H1 (cell line): ENCODE data around the gene STRN4. TPM values are rescaled to one million over a fixed set of nuclear protein-coding genes. Genes with fewer than 3 reads are reported as not detected.

Source experiments
- CTCF ChIA-PET: fragments of 300-600 bp; sonication (Branson Sonifier 250); formaldehyde crosslinking; loops from one replicate; lab custom pipeline; 2021; ENCODE audit not compliant: partially characterized antibody; lab: Charles Lee
- POLR2A ChIA-PET: fragments of 300-600 bp; sonication (Branson Sonifier 250); formaldehyde crosslinking; loops from one replicate; lab custom pipeline; 2021; ENCODE audit warnings: inconsistent platforms; ENCODE audit not compliant: partially characterized antibody; lab: Charles Lee
- DNase-seq, 2 experiments: peaks; one replicate each; pipeline versions ENCODE4 v3.0.0 to v3.0.0-alpha.2; 2010 to 2022; ENCODE audit warnings: low spot score in 2 of 2, low read depth in 1 of 2, mixed read lengths in 1 of 2
- FAIRE-seq: peaks from 2 replicates; lab custom pipeline; 2011; peaks lifted over from hg19 to GRCh38; lab: Jason Lieb, UNC
- H2AFZ ChIP-seq: 2 replicates; pipeline ENCODE4 v1.8.1; 2012; ENCODE audit warnings: low read length, inconsistent platforms
- H2AK5ac ChIP-seq: 2 replicates; pipeline ENCODE4 v1.6.1; 2013; ENCODE audit warnings: low read depth, low read length
- H2BK120ac ChIP-seq: replicated peaks from 2 replicates; pipeline ENCODE3; 2013; ENCODE audit warnings: low read depth, low read length, inconsistent platforms
- H2BK12ac ChIP-seq: 2 replicates; pipeline ENCODE4 v1.6.1; 2013; ENCODE audit warnings: low read depth, low read length
- H2BK15ac ChIP-seq: 2 replicates; pipeline ENCODE4 v1.6.1; 2013; ENCODE audit warnings: low read length
- H2BK20ac ChIP-seq: 2 replicates; pipeline ENCODE4 v1.6.1; 2013; ENCODE audit warnings: low read length
- H2BK5ac ChIP-seq: 2 replicates; pipeline ENCODE4 v1.6.1; 2013; ENCODE audit warnings: low read depth, low read length
- H3K14ac ChIP-seq: 2 replicates; pipeline ENCODE4 v1.6.1; 2013; ENCODE audit warnings: inconsistent platforms; ENCODE audit not compliant: insufficient read length
- H3K18ac ChIP-seq: 2 replicates; pipeline ENCODE4 v1.6.1; 2013; ENCODE audit warnings: low read length; ENCODE audit errors: extremely low read depth
- H3K23ac ChIP-seq: 2 replicates; pipeline ENCODE4 v1.6.1; 2013; ENCODE audit warnings: inconsistent platforms; ENCODE audit not compliant: insufficient read length
- H3K23me2 ChIP-seq: 2 replicates; pipeline ENCODE4 v1.6.1; 2013; ENCODE audit warnings: low read depth, low read length
- H3K27ac ChIP-seq: 2 replicates; pipeline ENCODE4 v1.6.1; 2011; ENCODE audit warnings: low read depth, low read length, inconsistent platforms
- H3K27me3 ChIP-seq, 4 experiments: replicated peaks in 1 of 4; 1 replicate in 1 of 4; 2 replicates in 3 of 4; pipeline versions ENCODE4 v1.6.1 to v1.8.1; 2011 to 2013; ENCODE audit warnings: low read length in 3 of 4, mild to moderate bottlenecking in 3 of 4, inconsistent platforms in 2 of 4, mixed read lengths in 2 of 4, moderate library complexity in 1 of 4; ENCODE audit not compliant: control insufficient read depth in 3 of 4, insufficient read depth in 3 of 4; ENCODE audit errors: extremely low read depth in 1 of 4
- H3K36me3 ChIP-seq, 4 experiments: 2 replicates each; pipeline versions ENCODE4 v1.6.1 to v1.8.1; 2011 to 2013; ENCODE audit warnings: mild to moderate bottlenecking in 4 of 4, low read length in 3 of 4, moderate library complexity in 2 of 4, control low read depth in 1 of 4, inconsistent platforms in 1 of 4; ENCODE audit not compliant: insufficient read depth in 4 of 4, control insufficient read depth in 2 of 4
- H3K4ac ChIP-seq: replicated peaks from 2 replicates; pipeline ENCODE3; 2013; ENCODE audit warnings: low read length, low read depth, mixed read lengths, inconsistent platforms; ENCODE audit not compliant: insufficient read length
- H3K4me1 ChIP-seq, 4 experiments: replicated peaks in 1 of 4; 1 replicate in 1 of 4; 2 replicates in 3 of 4; pipeline versions ENCODE4 v1.6.1 to v1.8.1; 2011 to 2013; ENCODE audit warnings: low read length in 3 of 4, inconsistent platforms in 2 of 4, mixed read lengths in 1 of 4; ENCODE audit not compliant: insufficient read depth in 4 of 4, control insufficient read depth in 3 of 4
- H3K4me2 ChIP-seq, 2 experiments: 2 replicates each; pipeline versions ENCODE4 v1.6.1 to v1.8.1; 2011 to 2013; ENCODE audit warnings: low read depth in 2 of 2, low read length in 2 of 2, control low read depth in 1 of 2, inconsistent platforms in 1 of 2, mild to moderate bottlenecking in 1 of 2; ENCODE audit not compliant: insufficient read depth in 1 of 2
- H3K4me3 ChIP-seq, 4 experiments: fragments of 200-600, 300-600 bp in 1 of 4; sonication (generic), shearing (Covaris generic), sonication (Bioruptor Twin) in 1 of 4; 2 replicates each; pipeline versions ENCODE4 v1.5.1 to v1.8.1; 2011 to 2016; ENCODE audit warnings: low read length in 4 of 4, low read depth in 3 of 4, control low read depth in 2 of 4, inconsistent platforms in 2 of 4, mild to moderate bottlenecking in 2 of 4, mixed read lengths in 1 of 4, moderate library complexity in 1 of 4; ENCODE audit not compliant: insufficient read depth in 2 of 4; ENCODE audit errors: extremely low read depth in 1 of 4
- H3K56ac ChIP-seq: replicated peaks from 2 replicates; pipeline ENCODE3; 2013; ENCODE audit warnings: low read depth, mild to moderate bottlenecking, mixed read lengths, low read length, inconsistent platforms; ENCODE audit not compliant: insufficient read length
- H3K79me1 ChIP-seq: 2 replicates; pipeline ENCODE4 v1.6.1; 2013; ENCODE audit warnings: low read depth, low read length, control low read depth
- H3K79me2 ChIP-seq, 2 experiments: 2 replicates each; pipeline versions ENCODE4 v1.6.1 to v1.8.1; 2012 to 2013; ENCODE audit warnings: low read length in 2 of 2, mild to moderate bottlenecking in 2 of 2, inconsistent platforms in 1 of 2; ENCODE audit not compliant: insufficient read depth in 2 of 2, control insufficient read depth in 1 of 2
- H3K9ac ChIP-seq, 4 experiments: replicated peaks in 1 of 4; 1 replicate in 1 of 4; 2 replicates in 3 of 4; pipeline versions ENCODE4 v1.6.1 to v1.8.1; 2011 to 2013; ENCODE audit warnings: low read depth in 3 of 4, low read length in 3 of 4, control low read depth in 2 of 4, mild to moderate bottlenecking in 2 of 4, moderate library complexity in 2 of 4, inconsistent platforms in 1 of 4; ENCODE audit errors: extremely low read depth in 1 of 4
- H3K9me3 ChIP-seq, 2 experiments: 2 replicates each; pipeline versions ENCODE4 v1.6.1 to v1.8.1; 2012 to 2013; ENCODE audit warnings: mild to moderate bottlenecking in 2 of 2, moderate library complexity in 2 of 2, control low read depth in 1 of 2, inconsistent platforms in 1 of 2, low read depth in 1 of 2, low read length in 1 of 2, mixed read lengths in 1 of 2; ENCODE audit not compliant: insufficient read depth in 2 of 2
- H4K20me1 ChIP-seq, 2 experiments: replicated peaks in 1 of 2; 2 replicates each; pipeline versions ENCODE3 to v1.8.1; 2011 to 2013; ENCODE audit warnings: inconsistent platforms in 2 of 2, low read length in 2 of 2, mild to moderate bottlenecking in 1 of 2; ENCODE audit not compliant: insufficient read depth in 2 of 2, control insufficient read depth in 1 of 2
- H4K5ac ChIP-seq: 2 replicates; pipeline ENCODE4 v1.6.1; 2013; ENCODE audit warnings: low read length, low read depth, mixed read lengths, inconsistent platforms; ENCODE audit not compliant: insufficient read length
- H4K8ac ChIP-seq: 2 replicates; pipeline ENCODE4 v1.8.0; 2013; ENCODE audit warnings: mild to moderate bottlenecking, moderate library complexity, low read length, inconsistent platforms; ENCODE audit not compliant: insufficient read depth; ENCODE audit errors: extremely low read depth
- H4K91ac ChIP-seq: replicated peaks from 2 replicates; pipeline ENCODE3; 2013; ENCODE audit warnings: low read length, mixed read lengths, inconsistent platforms; ENCODE audit not compliant: insufficient read length
- EGR1 ChIP-seq: IDR thresholded peaks from 2 replicates; pipeline ENCODE4 v1.6.1; 2011; ENCODE audit warnings: low read depth, low read length, borderline replicate concordance
- FOSL1 ChIP-seq: IDR thresholded peaks from 2 replicates; pipeline ENCODE4 v1.6.1; 2011; ENCODE audit warnings: mild to moderate bottlenecking, low read depth, low read length, moderate library complexity; ENCODE audit not compliant: insufficient read depth
- SUZ12 ChIP-seq: fragments of 200-600 bp; sonication (generic); IDR thresholded peaks from 2 replicates; pipeline ENCODE4 v1.6.1; 2012; ENCODE audit warnings: mild to moderate bottlenecking, inconsistent platforms, low read length, moderate library complexity, mixed read lengths
- TAF7 ChIP-seq: optimal IDR thresholded peaks from 2 replicates; pipeline ENCODE3; 2011; ENCODE audit warnings: low read depth, mild to moderate bottlenecking, inconsistent platforms, low read length, moderate library complexity, borderline replicate concordance
- WGBS, 2 experiments: shearing (Covaris generic) in 1 of 2; methylation state at CpG; one replicate each; pipeline versions ENCODE4 v1.1.6 to v1.1.7; 2013 to 2015; ENCODE audit warnings: low lambda C conversion rate in 2 of 2, mixed read lengths in 2 of 2, inconsistent platforms in 1 of 2, low coverage in 1 of 2, missing lambda C conversion rate in 1 of 2; ENCODE audit not compliant: insufficient replicate concordance in 2 of 2, insufficient coverage in 1 of 2, insufficient read length in 1 of 2; ENCODE audit errors: extremely low coverage in 1 of 2, missing lambda C conversion rate in 1 of 2; 5-methylcytosine and 5-hydroxymethylcytosine counted together
- polyA plus RNA-seq, 7 experiments: library from polyadenylated mRNA; depleted of rRNA in 3 of 7; stranded (reverse) in 5 of 7; unstranded in 2 of 7; fragments of >200 nt in 5 of 7; fragments of 200-250 nt in 2 of 7; gene quantifications; 1 replicate in 5 of 7; 2 replicates in 1 of 7; 4 replicates in 1 of 7; pipeline versions ENCODE4 v1.2.1 to v1.2.3, GENCODE V29; 2011 to 2013; ENCODE audit warnings: missing spikeins in 2 of 7, mixed read lengths in 2 of 7
- total RNA-seq: library from RNA; stranded (reverse); fragmentation: NEBNext Ultra II Directional; extraction: Animal tissue kit (Norgen Biotek cat#: 25700); gene quantifications from 2 replicates; pipeline ENCODE4 v1.2.1, GENCODE V29; 2021

The STRN4 gene
- total and polyA plus RNA-seq, 2 of the 8 experiments (the other 6 are each of a cell fraction or from before 2014, with no cell fraction given) = 120 to 187 TPM

DNA sequence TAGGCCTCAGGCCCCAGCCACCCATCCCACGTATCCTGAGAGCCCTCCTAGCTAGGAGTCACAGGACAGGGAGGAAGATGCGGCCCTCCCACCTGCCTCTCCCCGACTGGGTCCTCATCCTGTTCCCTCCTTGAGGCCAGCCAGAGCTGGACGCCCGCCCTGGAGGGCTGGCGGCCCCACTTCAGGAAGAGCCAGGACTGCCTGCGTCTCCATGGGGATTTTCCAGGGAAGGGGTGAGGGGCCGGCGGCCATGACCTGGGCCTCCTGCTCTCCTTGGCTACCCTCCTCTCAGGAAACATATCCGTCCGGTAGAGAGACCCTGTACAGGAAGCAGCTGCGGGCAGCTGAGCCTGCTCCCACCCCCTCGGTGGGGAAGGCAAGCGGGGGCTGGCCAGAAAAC, 18.0 kb downstream of the STRN4 start:
- H2AK5ac ChIP-seq = no peak overlapping the region
- WGBS, 2 experiments = 87% methylated on average over 10 of the region's 14 CpGs; no CpG with 5 or more reads in 1 of the 2 experiments
- no peak overlapping the region for H3K18ac ChIP-seq
- no peaks in the 10 kb centered on the region for H3K27me3 ChIP-seq
- peaks cover 0 to 16% of the 10 kb centered on the region in 2 experiments; a peak in 2 of 4 replicates for H3K79me2 ChIP-seq
- peaks cover 8% of the 10 kb centered on the region for H3K79me1 ChIP-seq
- H3K36me3 ChIP-seq = peaks cover 42 to 75% (median 64%) of the 10 kb centered on the region in 4 experiments
- CTCF ChIA-PET = interaction anchor here (0.7 to 15.8 kb wide), 22 partner anchors 10 to 113 kb away, joined by 3 to 188 read pairs (median 4); no protein-coding TSS in a partner anchor
- no peak overlapping the region; the same call in 1 of the 2 replicates for H2BK5ac ChIP-seq
- POLR2A ChIA-PET = interaction anchor here (0.7 to 4.2 kb wide), 8 partner anchors 9 to 133 kb away, joined by 3 to 26 read pairs (median 4); partner anchors contain the start of gene PRKD2
- no peak overlapping the region for H3K56ac ChIP-seq
- DNase-seq = no peak
- H2AFZ ChIP-seq = no peak overlapping the region
- H2BK20ac ChIP-seq = no peak overlapping the region
- no peak overlapping the region for H3K9ac ChIP-seq
- no peak overlapping the region for H3K23ac ChIP-seq
- H3K4me1 ChIP-seq = peaks cover 0 to 3% (median 0%) of the 10 kb centered on the region in 4 experiments; a peak in 4 of 7 replicates
- no peak for FAIRE-seq
- no peak overlapping the region for H4K91ac ChIP-seq
- H2BK15ac ChIP-seq = no peak overlapping the region
- H3K4me2 ChIP-seq = no peak overlapping the region
- no peak for TF ChIP-seq TAF7
- no peak for TF ChIP-seq FOSL1
- TF ChIP-seq EGR1 = no peak
- no peak for TF ChIP-seq SUZ12
- H4K5ac ChIP-seq = no peak overlapping the region
- H3K9me3 ChIP-seq = no peaks in the 10 kb centered on the region
- peaks cover 26 to 55% of the 10 kb centered on the region in 2 experiments for H4K20me1 ChIP-seq
- no peak overlapping the region for H3K4ac ChIP-seq
- no peak overlapping the region for H2BK120ac ChIP-seq
- no peak overlapping the region for H3K14ac ChIP-seq
- H3K4me3 ChIP-seq = no peak overlapping the region
- no peak overlapping the region for H2BK12ac ChIP-seq
- H4K8ac ChIP-seq = peak overlapping the region; percentile 59
- H3K27ac ChIP-seq = no peak overlapping the region
- no peaks in the 10 kb centered on the region for H3K23me2 ChIP-seq
